ENCODE results near the gene SAT1.
"Not testable (repeated sequence)": the region's sequence is repeated elsewhere in the genome, so short reads cannot be mapped to it uniquely, and the experiment has no call there.

Gene SAT1

GRCh38 chrX:23742174-23742696, 40.7 kb upstream of the SAT1 start:
- peaks cover 26% of the 10 kb centered on the region for H3K79me2 ChIP-seq (ENCODE audit: insufficient read depth, low read length)
- no peaks in the 10 kb centered on the region for H4K20me1 ChIP-seq (ENCODE audit: insufficient read depth, low read length, poor library complexity, severe bottlenecking)
- H3K27me3 ChIP-seq (ENCODE audit: insufficient read depth, low read length, poor library complexity, severe bottlenecking), result no peaks in the 10 kb centered on the region
- H3K9ac ChIP-seq (ENCODE audit: low read depth, low read length, poor library complexity, severe bottlenecking), result peak overlapping the region; percentile 69
- H3K4me2 ChIP-seq (ENCODE audit: low read depth, low read length, poor library complexity, severe bottlenecking), result peak overlapping the region; percentile 82
- H3K4me3 ChIP-seq (ENCODE audit: low read length, poor library complexity, severe bottlenecking), result peak overlapping the region; percentile 95
- no peaks in the 10 kb centered on the region for H3F3A ChIP-seq (ENCODE audit: low read depth)
- H3K4me1 ChIP-seq (ENCODE audit: insufficient read depth, low read length, poor library complexity, severe bottlenecking), result peaks cover 6% of the 10 kb centered on the region
- H2AFZ ChIP-seq (ENCODE audit: low read length), result peak overlapping the region; percentile 84
- no peaks in the 10 kb centered on the region for H3K9me3 ChIP-seq (ENCODE audit: insufficient read depth, low read depth, low read length)
- no peaks in the 10 kb centered on the region for H3K9me2 ChIP-seq (replicated peaks; ENCODE audit: low read depth, low read length)
- TF ChIP-seq EZH2phosphoT487 (IDR thresholded peaks at IDR 0.05; ENCODE audit: borderline replicate concordance) (no peak), CTCF (conservative IDR thresholded peaks at IDR 0.05; ENCODE audit: low read length) (no peak)
- H3K36me3 ChIP-seq (ENCODE audit: insufficient read depth, low read length), result no peaks in the 10 kb centered on the region

GRCh38 chrX:23742697-23743622, 40.0 kb upstream of the SAT1 start, which contains the start of gene ACOT9:
Gene ACOT9 (minus strand): TSS chrX:23743276. CDS start chrX:23743144, 132 bp downstream.
- Histone ChIP-seq H4K20me1 (ENCODE audit: insufficient read depth, low read length, poor library complexity, severe bottlenecking) (no peaks in the 10 kb centered on the region), H3K4me2 (ENCODE audit: low read depth, low read length, poor library complexity, severe bottlenecking) (peak within 1 kb of the TSS; percentile 82), H3K27me3 (ENCODE audit: insufficient read depth, low read length, poor library complexity, severe bottlenecking) (no peaks in the 10 kb centered on the region), H2AFZ (ENCODE audit: low read length) (peak within 1 kb of the TSS; percentile 84), H3K9ac (ENCODE audit: low read depth, low read length, poor library complexity, severe bottlenecking) (peak within 1 kb of the TSS; percentile 69), H3F3A (ENCODE audit: low read depth) (no peaks in the 10 kb centered on the region), H3K36me3 (ENCODE audit: insufficient read depth, low read length) (no peaks in the 10 kb centered on the region), H3K4me1 (ENCODE audit: insufficient read depth, low read length, poor library complexity, severe bottlenecking) (peaks cover 6% of the 10 kb centered on the region), H3K4me3 (ENCODE audit: low read length, poor library complexity, severe bottlenecking) (peak within 1 kb of the TSS; percentile 95), H3K9me3 (ENCODE audit: insufficient read depth, low read depth, low read length) (no peaks in the 10 kb centered on the region), H3K79me2 (ENCODE audit: insufficient read depth, low read length) (peaks cover 22% of the 10 kb centered on the region), H3K9me2 (replicated peaks; ENCODE audit: low read depth, low read length) (no peaks in the 10 kb centered on the region)
- TF ChIP-seq CTCF (conservative IDR thresholded peaks at IDR 0.05; ENCODE audit: low read length) (no peak), EZH2phosphoT487 (IDR thresholded peaks at IDR 0.05; ENCODE audit: borderline replicate concordance) (no peak)

- H4K20me1 ChIP-seq (ENCODE audit: insufficient read depth, low read length, poor library complexity, severe bottlenecking); H3K9me2 ChIP-seq (replicated peaks; ENCODE audit: low read depth, low read length); H3K9me3 ChIP-seq (ENCODE audit: insufficient read depth, low read depth, low read length); H3K36me3 ChIP-seq (ENCODE audit: insufficient read depth, low read length); H3K4me1 ChIP-seq (ENCODE audit: insufficient read depth, low read length, poor library complexity, severe bottlenecking); H3F3A ChIP-seq (ENCODE audit: low read depth); H3K27me3 ChIP-seq (ENCODE audit: insufficient read depth, low read length, poor library complexity, severe bottlenecking): not testable (repeated sequence)
- peak overlapping the region; percentile 82 for H3K4me2 ChIP-seq (ENCODE audit: low read depth, low read length, poor library complexity, severe bottlenecking)
- H3K9ac ChIP-seq (ENCODE audit: low read depth, low read length, poor library complexity, severe bottlenecking), result peak overlapping the region; percentile 69
- peak overlapping the region; percentile 95 for H3K4me3 ChIP-seq (ENCODE audit: low read length, poor library complexity, severe bottlenecking)
- H2AFZ ChIP-seq (ENCODE audit: low read length), result peak overlapping the region; percentile 84
- peaks cover 22% of the 10 kb centered on the region for H3K79me2 ChIP-seq (ENCODE audit: insufficient read depth, low read length)
These were observed 39.4 kb upstream of the SAT1 start for GRCh38 chrX:23743623-23743971.
